Measurements from ENCODE around the gene ACTMAP.

The ACTMAP gene

GRCh38 chr19:40762754-40763470 lies 12.6 kb upstream of the ACTMAP start:
- Histone ChIP-seq H3K9ac (ENCODE audit: low read length in 5 of 5) (no peak overlapping the region), H3K27me3 (ENCODE audit: control insufficient read depth in 5 of 5, insufficient read depth in 4 of 5, low read length in 5 of 5) (no peaks in the 10 kb centered on the region), H3K36me3 (ENCODE audit: control insufficient read depth in 5 of 5, insufficient read depth in 5 of 5, low read length in 5 of 5) (peaks cover 14 to 84% (median 75%) of the 10 kb centered on the region in 5 donors), H3K27ac (ENCODE audit: low read depth, low read length) (no peak overlapping the region), H3K4me3 (ENCODE audit: low read depth in 1 of 5, low read length in 5 of 5) (no peak overlapping the region), H3K4me1 (ENCODE audit: control insufficient read depth in 5 of 5, insufficient read depth in 5 of 5, low read length in 5 of 5) (peaks cover 0 to 24% (median 0%) of the 10 kb centered on the region in 5 donors), H3K9me3 (ENCODE audit: control insufficient read depth in 5 of 5, low read length in 5 of 5) (no peaks in the 10 kb centered on the region)

- peaks cover 4 to 41% (median 19%) of the 10 kb centered on the region in 5 donors for H3K4me1 ChIP-seq (ENCODE audit: control insufficient read depth in 5 of 5, insufficient read depth in 5 of 5, low read length in 5 of 5)
- H3K9me3 ChIP-seq (ENCODE audit: control insufficient read depth in 5 of 5, low read length in 5 of 5) = no peaks in the 10 kb centered on the region
- H3K9ac ChIP-seq (ENCODE audit: low read length in 5 of 5) = no peak overlapping the region
- peaks cover 10 to 89% (median 80%) of the 10 kb centered on the region in 5 donors for H3K36me3 ChIP-seq (ENCODE audit: control insufficient read depth in 5 of 5, insufficient read depth in 5 of 5, low read length in 5 of 5)
- no peak overlapping the region for H3K27ac ChIP-seq (ENCODE audit: low read depth, low read length)
- H3K4me3 ChIP-seq (ENCODE audit: low read depth in 1 of 5, low read length in 5 of 5) = no peak overlapping the region
- H3K27me3 ChIP-seq (ENCODE audit: control insufficient read depth in 5 of 5, insufficient read depth in 4 of 5, low read length in 5 of 5) = no peaks in the 10 kb centered on the region
Observed at GRCh38 chr19:40759352-40759751, 9.1 kb upstream of the ACTMAP start.

- Histone ChIP-seq H3K36me3 (ENCODE audit: control insufficient read depth in 5 of 5, insufficient read depth in 5 of 5, low read length in 5 of 5) (peaks cover 10 to 81% (median 72%) of the 10 kb centered on the region in 5 donors), H3K9ac (ENCODE audit: low read length in 5 of 5) (no peak overlapping the region), H3K4me3 (ENCODE audit: low read depth in 1 of 5, low read length in 5 of 5) (no peak overlapping the region), H3K27ac (ENCODE audit: low read depth, low read length) (no peak overlapping the region), H3K9me3 (ENCODE audit: control insufficient read depth in 5 of 5, low read length in 5 of 5) (no peaks in the 10 kb centered on the region), H3K4me1 (ENCODE audit: control insufficient read depth in 5 of 5, insufficient read depth in 5 of 5, low read length in 5 of 5) (peaks cover 6 to 45% (median 27%) of the 10 kb centered on the region in 5 donors), H3K27me3 (ENCODE audit: control insufficient read depth in 5 of 5, insufficient read depth in 4 of 5, low read length in 5 of 5) (no peaks in the 10 kb centered on the region)
Observed at GRCh38 chr19:40758491-40758890, 8.2 kb upstream of the ACTMAP start.

GRCh38 chr19:40756502-40757110 lies 6.3 kb upstream of the ACTMAP start:
- Histone ChIP-seq H3K9me3 (ENCODE audit: control insufficient read depth in 5 of 5, low read length in 5 of 5) (no peaks in the 10 kb centered on the region), H3K36me3 (ENCODE audit: control insufficient read depth in 5 of 5, insufficient read depth in 5 of 5, low read length in 5 of 5) (peaks cover 10 to 63% (median 54%) of the 10 kb centered on the region in 5 donors), H3K27me3 (ENCODE audit: control insufficient read depth in 5 of 5, insufficient read depth in 4 of 5, low read length in 5 of 5) (no peaks in the 10 kb centered on the region), H3K4me1 (ENCODE audit: control insufficient read depth in 5 of 5, insufficient read depth in 5 of 5, low read length in 5 of 5) (peaks cover 6 to 55% (median 44%) of the 10 kb centered on the region in 5 donors), H3K9ac (ENCODE audit: low read length in 5 of 5) (no peak overlapping the region), H3K4me3 (ENCODE audit: low read depth in 1 of 5, low read length in 5 of 5) (no peak overlapping the region), H3K27ac (ENCODE audit: low read depth, low read length) (no peak overlapping the region)

- no peaks in the 10 kb centered on the region for H3K27me3 ChIP-seq (ENCODE audit: control insufficient read depth in 5 of 5, insufficient read depth in 4 of 5, low read length in 5 of 5)
- no peak overlapping the region for H3K9ac ChIP-seq (ENCODE audit: low read length in 5 of 5)
- peaks cover 8 to 54% (median 47%) of the 10 kb centered on the region in 5 donors for H3K36me3 ChIP-seq (ENCODE audit: control insufficient read depth in 5 of 5, insufficient read depth in 5 of 5, low read length in 5 of 5)
- no peak overlapping the region for H3K4me3 ChIP-seq (ENCODE audit: low read depth in 1 of 5, low read length in 5 of 5)
- H3K4me1 ChIP-seq (ENCODE audit: control insufficient read depth in 5 of 5, insufficient read depth in 5 of 5, low read length in 5 of 5) = peaks cover 6 to 55% (median 50%) of the 10 kb centered on the region in 5 donors
- no peak overlapping the region for H3K27ac ChIP-seq (ENCODE audit: low read depth, low read length)
- H3K9me3 ChIP-seq (ENCODE audit: control insufficient read depth in 5 of 5, low read length in 5 of 5) = no peaks in the 10 kb centered on the region
Observed at GRCh38 chr19:40755791-40756190, 5.5 kb upstream of the ACTMAP start.

GRCh38 chr19:40755248-40755624 lies 5.0 kb upstream of the ACTMAP start:
- Histone ChIP-seq H3K27me3 (ENCODE audit: control insufficient read depth in 5 of 5, insufficient read depth in 4 of 5, low read length in 5 of 5) (no peaks in the 10 kb centered on the region), H3K36me3 (ENCODE audit: control insufficient read depth in 5 of 5, insufficient read depth in 5 of 5, low read length in 5 of 5) (peaks cover 7 to 49% (median 41%) of the 10 kb centered on the region in 5 donors), H3K9me3 (ENCODE audit: control insufficient read depth in 5 of 5, low read length in 5 of 5) (no peaks in the 10 kb centered on the region), H3K27ac (ENCODE audit: low read depth, low read length) (no peak overlapping the region), H3K4me1 (ENCODE audit: control insufficient read depth in 5 of 5, insufficient read depth in 5 of 5, low read length in 5 of 5) (peaks cover 6 to 55% (median 46%) of the 10 kb centered on the region in 5 donors), H3K9ac (ENCODE audit: low read length in 5 of 5) (no peak overlapping the region), H3K4me3 (ENCODE audit: low read depth in 1 of 5, low read length in 5 of 5) (no peak overlapping the region)

GRCh38 chr19:40754611-40755247 lies 4.5 kb upstream of the ACTMAP start:
- H3K27ac ChIP-seq (ENCODE audit: low read depth, low read length) = no peak overlapping the region
- H3K4me1 ChIP-seq (ENCODE audit: control insufficient read depth in 5 of 5, insufficient read depth in 5 of 5, low read length in 5 of 5) = peaks cover 6 to 60% (median 51%) of the 10 kb centered on the region in 5 donors

GRCh38 chr19:40752257-40752781 lies 2.0 kb upstream of the ACTMAP start:
- Histone ChIP-seq H3K27ac (ENCODE audit: low read depth, low read length) (no peak overlapping the region), H3K4me3 (ENCODE audit: low read depth in 1 of 5, low read length in 5 of 5) (peak overlapping the region in 4 of 5 donors; percentile 67 to 94 (median 87)), H3K36me3 (ENCODE audit: control insufficient read depth in 5 of 5, insufficient read depth in 5 of 5, low read length in 5 of 5) (peaks cover 0 to 23% (median 18%) of the 10 kb centered on the region in 5 donors), H3K9ac (ENCODE audit: low read length in 5 of 5) (peak overlapping the region in 1 of 5 donors; percentile 30), H3K4me1 (ENCODE audit: control insufficient read depth in 5 of 5, insufficient read depth in 5 of 5, low read length in 5 of 5) (peaks cover 6 to 71% (median 64%) of the 10 kb centered on the region in 5 donors), H3K9me3 (ENCODE audit: control insufficient read depth in 5 of 5, low read length in 5 of 5) (no peaks in the 10 kb centered on the region), H3K27me3 (ENCODE audit: control insufficient read depth in 5 of 5, insufficient read depth in 4 of 5, low read length in 5 of 5) (no peaks in the 10 kb centered on the region)

More at GRCh38 chr19:40754611-40755247, 4.5 kb upstream of the ACTMAP start:
- H3K9ac ChIP-seq (ENCODE audit: low read length in 5 of 5) = peak overlapping the region in 4 of 5 donors; percentile 20 to 63 (median 50)
- H3K4me3 ChIP-seq (ENCODE audit: low read depth in 1 of 5, low read length in 5 of 5) = peak overlapping the region in 4 of 5 donors; percentile 2 to 34 (median 16)
- H3K27me3 ChIP-seq (ENCODE audit: control insufficient read depth in 5 of 5, insufficient read depth in 4 of 5, low read length in 5 of 5) = no peaks in the 10 kb centered on the region
- peaks cover 5 to 44% (median 36%) of the 10 kb centered on the region in 5 donors for H3K36me3 ChIP-seq (ENCODE audit: control insufficient read depth in 5 of 5, insufficient read depth in 5 of 5, low read length in 5 of 5)
- no peaks in the 10 kb centered on the region for H3K9me3 ChIP-seq (ENCODE audit: control insufficient read depth in 5 of 5, low read length in 5 of 5)

GRCh38 chr19:40750874-40751537 lies 729 bp upstream of the ACTMAP start, which contains the start of gene SNRPA:
SNRPA (plus strand) TSS chr19:40751203; CDS start chr19:40751409, 206 bp downstream.
- peaks cover 6 to 61% (median 57%) of the 10 kb centered on the region in 5 donors for H3K4me1 ChIP-seq (ENCODE audit: control insufficient read depth in 5 of 5, insufficient read depth in 5 of 5, low read length in 5 of 5)
- H3K9ac ChIP-seq (ENCODE audit: low read length in 5 of 5) = peak within 1 kb of the TSS; percentile 86 to 97 (median 93)
- H3K4me3 ChIP-seq (ENCODE audit: low read depth in 1 of 5, low read length in 5 of 5) = peak within 1 kb of the TSS; percentile 67 to 99 (median 89)

More at GRCh38 chr19:40750874-40751537, 729 bp upstream of the ACTMAP start, which contains the start of gene SNRPA:
- Histone ChIP-seq H3K36me3 (ENCODE audit: control insufficient read depth in 5 of 5, insufficient read depth in 5 of 5, low read length in 5 of 5) (peaks cover 0 to 11% (median 8%) of the 10 kb centered on the region in 5 donors), H3K27me3 (ENCODE audit: control insufficient read depth in 5 of 5, insufficient read depth in 4 of 5, low read length in 5 of 5) (no peaks in the 10 kb centered on the region), H3K27ac (ENCODE audit: low read depth, low read length) (peak within 1 kb of the TSS; percentile 97), H3K9me3 (ENCODE audit: control insufficient read depth in 5 of 5, low read length in 5 of 5) (no peaks in the 10 kb centered on the region)
